ENCODE measurements around the gene PI4KA. TPM values are rescaled to one million over a fixed set of nuclear protein-coding genes. Genes with fewer than 3 reads are reported as not detected.

PI4KA gene
- total and polyA plus RNA-seq, 2 experiments from 2014 or later: 17.1 to 38.1 TPM

GRCh38 chr22:20799449-20799848 lies 59.2 kb downstream of the PI4KA start (continued):
- TF ChIP-seq ZNF462 (CRISPR knock-in tag; IDR thresholded peaks at IDR 0.05) (no peak), POLR2AphosphoS5 (IDR thresholded peaks at IDR 0.05; ENCODE audit: low read depth) (no peak), NANOG (IDR thresholded peaks at IDR 0.05; ENCODE audit: borderline replicate concordance) (no peak), CTCF (conservative IDR thresholded peaks at IDR 0.05; ENCODE audit: low read depth in 2 of 2) (no peak)

- Histone ChIP-seq H3K4me2 (no peak overlapping the region), H3K4me3 (no peak overlapping the region), H3K27me3 (ENCODE audit: insufficient read depth) (no peaks in the 10 kb centered on the region), H3K36me3 (ENCODE audit: insufficient read depth) (peaks cover 3% of the 10 kb centered on the region), H3F3A (replicated peaks; ENCODE audit: low read depth) (no peaks in the 10 kb centered on the region), H3K27ac (ENCODE audit: low read depth) (no peak overlapping the region), H2AFZ (no peak overlapping the region), H3K79me2 (replicated peaks; ENCODE audit: insufficient read depth) (no peaks in the 10 kb centered on the region), H3K4me1 (ENCODE audit: insufficient read depth) (no peaks in the 10 kb centered on the region), H4K20me1 (replicated peaks; ENCODE audit: insufficient read depth) (0 out of 2 replicates have a peak, but pooled peaks cover 9% of the 10 kb centered on the region), H3K9me2 (ENCODE audit: insufficient read depth) (no peaks in the 10 kb centered on the region)
- TF ChIP-seq NANOG (IDR thresholded peaks at IDR 0.05; ENCODE audit: borderline replicate concordance) (no peak), EZH2 (IDR thresholded peaks at IDR 0.05; ENCODE audit: low read depth, unreplicated experiment) (no peak)
- no peak overlapping the region for H3K4me3 Mint-ChIP-seq
- 0 out of 2 replicates have a peak overlapping the region, but pooled peaks have one; percentile 58 for H3K27ac Mint-ChIP-seq
- no peaks in the 10 kb centered on the region for H3K4me1 Mint-ChIP-seq
- no peaks in the 10 kb centered on the region for H3K9me3 Mint-ChIP-seq
- no peaks in the 10 kb centered on the region for H3K27me3 Mint-ChIP-seq (ENCODE audit: insufficient read depth, low read depth, poor library complexity)
- peaks cover 12% of the 10 kb centered on the region for H3K36me3 Mint-ChIP-seq (ENCODE audit: low read depth)
- ATAC-seq (no peak), DNase-seq (ENCODE audit: low spot score) (no peak)
These were observed 59.6 kb downstream of the PI4KA start for GRCh38 chr22:20798974-20799373.
